ENCODE measurements around the gene BCAM.

Gene BCAM

DNA sequence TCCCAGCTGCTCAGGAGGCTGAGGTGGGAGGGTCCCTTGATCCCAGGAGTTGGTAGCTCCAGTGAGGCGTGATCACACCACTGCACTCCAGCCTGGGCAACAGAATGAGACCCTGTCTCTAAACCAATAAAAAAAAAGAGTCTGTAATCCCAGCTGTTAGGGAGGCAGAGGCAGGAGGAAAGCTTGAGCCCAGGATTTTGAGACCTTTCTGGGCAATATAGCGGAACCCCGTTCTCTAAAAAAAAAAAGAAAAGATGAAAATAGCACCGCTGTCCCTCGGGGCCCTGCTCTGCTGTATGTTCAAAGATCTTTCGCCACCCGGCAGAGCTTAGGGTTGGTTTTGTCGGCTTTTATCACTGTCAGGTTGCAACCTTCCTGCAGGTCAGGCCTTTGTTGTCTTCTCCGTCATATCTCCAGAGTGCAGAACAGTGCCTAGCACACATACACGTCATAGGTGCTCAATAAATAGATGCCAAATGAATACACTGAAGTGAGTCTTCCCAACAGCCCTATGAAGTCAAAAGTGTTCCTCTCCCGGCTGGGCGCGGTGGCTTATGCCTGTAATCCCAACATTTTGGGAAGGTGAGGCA, 13.4 kb upstream of the BCAM start:
- TF ChIP-seq, protein P1, sequence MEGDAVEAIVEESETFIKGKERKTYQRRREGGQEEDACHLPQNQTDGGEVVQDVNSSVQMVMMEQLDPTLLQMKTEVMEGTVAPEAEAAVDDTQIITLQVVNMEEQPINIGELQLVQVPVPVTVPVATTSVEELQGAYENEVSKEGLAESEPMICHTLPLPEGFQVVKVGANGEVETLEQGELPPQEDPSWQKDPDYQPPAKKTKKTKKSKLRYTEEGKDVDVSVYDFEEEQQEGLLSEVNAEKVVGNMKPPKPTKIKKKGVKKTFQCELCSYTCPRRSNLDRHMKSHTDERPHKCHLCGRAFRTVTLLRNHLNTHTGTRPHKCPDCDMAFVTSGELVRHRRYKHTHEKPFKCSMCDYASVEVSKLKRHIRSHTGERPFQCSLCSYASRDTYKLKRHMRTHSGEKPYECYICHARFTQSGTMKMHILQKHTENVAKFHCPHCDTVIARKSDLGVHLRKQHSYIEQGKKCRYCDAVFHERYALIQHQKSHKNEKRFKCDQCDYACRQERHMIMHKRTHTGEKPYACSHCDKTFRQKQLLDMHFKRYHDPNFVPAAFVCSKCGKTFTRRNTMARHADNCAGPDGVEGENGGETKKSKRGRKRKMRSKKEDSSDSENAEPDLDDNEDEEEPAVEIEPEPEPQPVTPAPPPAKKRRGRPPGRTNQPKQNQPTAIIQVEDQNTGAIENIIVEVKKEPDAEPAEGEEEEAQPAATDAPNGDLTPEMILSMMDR (IDR thresholded peaks at IDR 0.05), result no peak
- Histone ChIP-seq H3K27me3 (no peaks in the 10 kb centered on the region), H3K36me3 (no peaks in the 10 kb centered on the region)

DNA sequence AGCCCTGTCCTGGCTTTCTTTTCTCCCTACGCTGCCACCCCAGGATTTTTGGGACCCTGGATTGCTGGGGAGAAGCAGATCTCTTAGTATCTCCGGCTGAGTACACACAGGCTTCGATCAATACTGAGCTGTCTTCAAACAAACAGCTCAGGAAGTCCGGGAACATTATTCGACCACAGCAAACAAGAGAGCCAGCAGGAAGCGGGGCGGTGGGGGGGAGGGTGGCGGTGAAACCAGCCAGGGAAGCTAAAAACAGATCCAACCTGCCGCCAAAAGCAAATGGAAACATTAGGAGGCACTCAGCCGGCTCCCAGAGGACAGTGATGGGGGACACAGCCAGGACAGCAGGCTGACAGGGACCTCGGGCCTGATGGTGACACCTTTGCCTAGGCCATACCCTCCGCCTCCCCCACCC, 12.2 kb upstream of the BCAM start:
- Histone ChIP-seq H3K9me3 (no peaks in the 10 kb centered on the region), H3K36me3 (no peaks in the 10 kb centered on the region), H3K4me3 (ENCODE audit: low read depth in 1 of 2, low read length in 1 of 2) (no peak overlapping the region)

More for the DNA sequence above, 13.4 kb upstream of the BCAM start:
- Histone ChIP-seq H3K4me3 (ENCODE audit: low read depth in 1 of 2, low read length in 1 of 2) (no peak overlapping the region), H3K9me3 (no peaks in the 10 kb centered on the region), H3K27ac (no peak overlapping the region), H3K4me1 (ENCODE audit: control insufficient read depth in 1 of 2, insufficient read depth in 1 of 2, low read depth in 1 of 2, low read length in 1 of 2) (peaks cover 2 to 3% of the 10 kb centered on the region in 2 experiments)

GRCh38 chr19:44799627-44800346, 9.1 kb upstream of the BCAM start:
- H3K27ac ChIP-seq, result no peak overlapping the region
- TF ChIP-seq, protein P1 (IDR thresholded peaks at IDR 0.05), result no peak
- H3K4me3 ChIP-seq (ENCODE audit: low read depth in 1 of 2, low read length in 1 of 2), result no peak overlapping the region
- no peaks in the 10 kb centered on the region for H3K36me3 ChIP-seq
- H3K4me1 ChIP-seq (ENCODE audit: control insufficient read depth in 1 of 2, insufficient read depth in 1 of 2, low read depth in 1 of 2, low read length in 1 of 2), result peaks cover 2 to 4% of the 10 kb centered on the region in 2 experiments
- no peaks in the 10 kb centered on the region for H3K9me3 ChIP-seq
- H3K27me3 ChIP-seq, result no peaks in the 10 kb centered on the region

More for the DNA sequence above, 12.2 kb upstream of the BCAM start:
- peaks cover 2 to 4% of the 10 kb centered on the region in 2 experiments for H3K4me1 ChIP-seq (ENCODE audit: control insufficient read depth in 1 of 2, insufficient read depth in 1 of 2, low read depth in 1 of 2, low read length in 1 of 2)
- no peaks in the 10 kb centered on the region for H3K27me3 ChIP-seq
- H3K27ac ChIP-seq, result no peak overlapping the region
- TF ChIP-seq, protein P1 (IDR thresholded peaks at IDR 0.05), result no peak

DNA sequence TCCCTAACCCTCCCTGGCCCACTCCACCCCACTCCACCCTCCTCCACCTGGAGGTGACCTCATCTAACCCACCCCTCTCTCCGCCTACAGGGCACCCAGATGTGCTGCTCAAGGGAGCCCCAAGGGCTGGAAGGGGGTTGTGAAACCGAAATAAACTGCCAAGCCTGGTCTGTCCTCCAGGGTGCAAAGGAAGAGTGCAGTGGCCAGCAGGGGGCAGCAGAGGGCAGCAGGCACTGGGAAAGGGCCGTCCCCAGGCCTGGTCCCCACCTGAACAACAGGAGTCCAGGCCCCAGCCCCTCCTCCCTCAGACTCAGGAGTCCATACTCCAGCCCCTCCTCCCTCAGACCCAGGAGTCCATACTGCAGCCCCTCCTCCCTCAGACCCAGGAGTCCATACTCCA, 8.4 kb upstream of the BCAM start:
- Histone ChIP-seq H3K27me3 (no peaks in the 10 kb centered on the region), H3K9me3 (no peaks in the 10 kb centered on the region), H3K4me3 (ENCODE audit: low read depth in 1 of 2, low read length in 1 of 2) (no peak overlapping the region), H3K4me1 (ENCODE audit: control insufficient read depth in 1 of 2, insufficient read depth in 1 of 2, low read depth in 1 of 2, low read length in 1 of 2) (peaks cover 2 to 4% of the 10 kb centered on the region in 2 experiments), H3K36me3 (no peaks in the 10 kb centered on the region), H3K27ac (no peak overlapping the region)
- TF ChIP-seq, protein P1 (IDR thresholded peaks at IDR 0.05), result peak; percentile 89

- Histone ChIP-seq H3K27ac (no peak overlapping the region), H3K36me3 (no peaks in the 10 kb centered on the region), H3K4me3 (ENCODE audit: low read depth in 1 of 2, low read length in 1 of 2) (no peak overlapping the region), H3K9me3 (no peaks in the 10 kb centered on the region), H3K27me3 (peaks cover 20% of the 10 kb centered on the region), H3K4me1 (ENCODE audit: control insufficient read depth in 1 of 2, insufficient read depth in 1 of 2, low read depth in 1 of 2, low read length in 1 of 2) (peaks cover 2 to 7% of the 10 kb centered on the region in 2 experiments)
- TF ChIP-seq, protein P1 (IDR thresholded peaks at IDR 0.05), result no peak
These were observed 5.2 kb upstream of the BCAM start for GRCh38 chr19:44803442-44804428.
